Measurements from ENCODE around the gene WNT11.

Gene WNT11

GRCh38 chr11:76206327-76207081 lies at the start of gene WNT11:
WNT11 (minus strand) TSS chr11:76206502; CDS start chr11:76206407, 95 bp downstream.
- DNase-seq = no peak

GRCh38 chr11:76253416-76253815 lies 47.1 kb upstream of the WNT11 start:
- no peak for DNase-seq

- no peak for DNase-seq
These were observed 46.3 kb upstream of the WNT11 start for GRCh38 chr11:76252631-76253070.

- no peak for DNase-seq
These were observed 45.3 kb upstream of the WNT11 start for GRCh38 chr11:76251576-76251975.

- DNase-seq = no peak
These were observed 44.9 kb upstream of the WNT11 start for GRCh38 chr11:76251226-76251575.

- no peak for DNase-seq
These were observed 44.4 kb upstream of the WNT11 start for GRCh38 chr11:76250520-76251225.

GRCh38 chr11:76249195-76249741 lies 43.0 kb upstream of the WNT11 start:
- DNase-seq = no peak

GRCh38 chr11:76248210-76248609 lies 41.9 kb upstream of the WNT11 start:
- DNase-seq = no peak

GRCh38 chr11:76247091-76247490 lies 40.8 kb upstream of the WNT11 start:
- DNase-seq = no peak

- no peak for DNase-seq
These were observed 40.1 kb upstream of the WNT11 start for GRCh38 chr11:76246271-76246933.

GRCh38 chr11:76245720-76246119 lies 39.4 kb upstream of the WNT11 start:
- DNase-seq = no peak

- no peak for DNase-seq
These were observed 38.1 kb upstream of the WNT11 start for GRCh38 chr11:76244316-76244851.

GRCh38 chr11:76243957-76244285 lies 37.6 kb upstream of the WNT11 start:
- DNase-seq = no peak

GRCh38 chr11:76243193-76243956 lies 37.1 kb upstream of the WNT11 start:
- no peak for DNase-seq

GRCh38 chr11:76242004-76242779 lies 35.9 kb upstream of the WNT11 start:
- DNase-seq = no peak

GRCh38 chr11:76241243-76242000 lies 35.1 kb upstream of the WNT11 start:
- DNase-seq = no peak

- no peak for DNase-seq
These were observed 34.4 kb upstream of the WNT11 start for GRCh38 chr11:76240666-76241065.

- no peak for DNase-seq
These were observed 33.8 kb upstream of the WNT11 start for GRCh38 chr11:76240161-76240540.

GRCh38 chr11:76239483-76240160 lies 33.3 kb upstream of the WNT11 start:
- no peak for DNase-seq

- DNase-seq = no peak
These were observed 32.2 kb upstream of the WNT11 start for GRCh38 chr11:76238551-76238950.

GRCh38 chr11:76237914-76238313 lies 31.6 kb upstream of the WNT11 start:
- no peak for DNase-seq
